ENCODE data around the gene AXL. TPM values are rescaled to one million over a fixed set of nuclear protein-coding genes. Genes with fewer than 3 reads are reported as not detected.

AXL gene
- total and polyA plus RNA-seq, 2 of the 8 experiments (the other 6 are each of a cell fraction or from before 2014, with no cell fraction given), result 35.3 to 51.0 TPM

- WGBS, 2 experiments (ENCODE audit: extremely low coverage in 1 of 2, insufficient coverage in 1 of 2, insufficient read length in 1 of 2, insufficient replicate concordance in 2 of 2, low coverage in 1 of 2, low lambda C conversion rate in 2 of 2, missing lambda C conversion rate in 1 of 2), result 90% methylated on average over 20 of the region's 20 CpGs; no CpG with 5 or more reads in 1 of the 2 experiments
Measured at GRCh38 chr19:41221514-41222205, 2.6 kb downstream of the AXL start.

More at GRCh38 chr19:41221514-41222205, 2.6 kb downstream of the AXL start:
- no peak overlapping the region for H2BK20ac ChIP-seq (ENCODE audit: low read length)
- H3K23ac ChIP-seq (ENCODE audit: insufficient read length), result no peak overlapping the region
- peaks cover 7% of the 10 kb centered on the region for H3K79me1 ChIP-seq (ENCODE audit: low read depth, low read length)
- H3K9me3 ChIP-seq (ENCODE audit: insufficient read depth in 2 of 2, low read depth in 1 of 2, low read length in 1 of 2), result no peaks in the 10 kb centered on the region
- H3K4ac ChIP-seq (replicated peaks; ENCODE audit: insufficient read length, low read depth, low read length), result no peak overlapping the region
- H3K4me2 ChIP-seq (ENCODE audit: insufficient read depth in 1 of 2, low read depth in 2 of 2, low read length in 2 of 2), result no peak overlapping the region
- no peak overlapping the region for H3K14ac ChIP-seq (ENCODE audit: insufficient read length)
- H2AK5ac ChIP-seq (ENCODE audit: low read depth, low read length), result no peak overlapping the region
- DNase-seq (ENCODE audit: low read depth in 1 of 2, low spot score in 2 of 2) (no peak), FAIRE-seq (no peak)
- H3K27ac ChIP-seq (ENCODE audit: low read depth, low read length), result 0 out of 2 replicates have a peak overlapping the region, but pooled peaks have one; percentile 5
- H2BK12ac ChIP-seq (ENCODE audit: low read depth, low read length), result 0 out of 2 replicates have a peak overlapping the region, but pooled peaks have one; percentile 43
- H3K4me3 ChIP-seq (ENCODE audit: extremely low read depth in 1 of 4, insufficient read depth in 2 of 4, low read depth in 3 of 4, low read length in 4 of 4), result no peak overlapping the region
- H4K5ac ChIP-seq (ENCODE audit: insufficient read length, low read depth, low read length), result no peak overlapping the region
- no peak overlapping the region for H3K18ac ChIP-seq (ENCODE audit: extremely low read depth, low read length)
- H2AFZ ChIP-seq (ENCODE audit: low read length), result no peak overlapping the region
- H3K36me3 ChIP-seq (ENCODE audit: control insufficient read depth in 2 of 4, insufficient read depth in 4 of 4, low read length in 3 of 4), result peaks cover 0 to 14% (median 3%) of the 10 kb centered on the region in 4 experiments; a peak in 4 of 8 replicates
- H4K8ac ChIP-seq (ENCODE audit: extremely low read depth, insufficient read depth, low read length), result no peak overlapping the region
- H2BK120ac ChIP-seq (replicated peaks; ENCODE audit: low read depth, low read length), result no peak overlapping the region
- H3K56ac ChIP-seq (replicated peaks; ENCODE audit: insufficient read length, low read depth, low read length), result no peak overlapping the region
- peak overlapping the region; percentile 61 for H4K91ac ChIP-seq (replicated peaks; ENCODE audit: insufficient read length, low read length)
- H3K4me1 ChIP-seq (replicated peaks in 1 of 4; ENCODE audit: control insufficient read depth in 3 of 4, insufficient read depth in 4 of 4, low read length in 3 of 4), result peaks cover 8 to 31% (median 23%) of the 10 kb centered on the region in 4 experiments
- no peaks in the 10 kb centered on the region for H3K27me3 ChIP-seq (replicated peaks in 1 of 4; ENCODE audit: control insufficient read depth in 3 of 4, extremely low read depth in 1 of 4, insufficient read depth in 3 of 4, low read length in 3 of 4)
- peaks cover 0 to 22% of the 10 kb centered on the region in 2 experiments; a peak in 2 of 4 replicates for H3K79me2 ChIP-seq (ENCODE audit: control insufficient read depth in 1 of 2, insufficient read depth in 2 of 2, low read length in 2 of 2)
- 0 out of 2 replicates have a peak overlapping the region, but pooled peaks have one; percentile 8 for H2BK15ac ChIP-seq (ENCODE audit: low read length)
- no peak overlapping the region for H3K9ac ChIP-seq (replicated peaks in 1 of 4; ENCODE audit: extremely low read depth in 1 of 4, low read depth in 3 of 4, low read length in 3 of 4)
- POLR2A ChIA-PET (ENCODE audit: partially characterized antibody), result interaction anchor here (0.7 to 3.3 kb wide), 9 partner anchors 13 to 87 kb away, joined by 3 to 17 read pairs (median 3); partner anchors contain the start of genes CYP2S1 and HNRNPUL1
- 0 out of 2 replicates have a peak overlapping the region, but pooled peaks have one; percentile 18 for H2BK5ac ChIP-seq (ENCODE audit: low read depth, low read length)
- H4K20me1 ChIP-seq (replicated peaks in 1 of 2; ENCODE audit: control insufficient read depth in 1 of 2, insufficient read depth in 2 of 2, low read length in 2 of 2), result no peaks in the 10 kb centered on the region
- H3K23me2 ChIP-seq (ENCODE audit: low read depth, low read length), result peaks cover 14% of the 10 kb centered on the region
- CTCF ChIA-PET (ENCODE audit: partially characterized antibody), result interaction anchor here (0.6 to 2.0 kb wide), 4 partner anchors 14 to 60 kb away, joined by 3 to 15 read pairs (median 5); no protein-coding TSS in a partner anchor

All from H1 (cell line).